HCEC 1CT (cell line): ENCODE results near the gene LMBRD1.

Experiments
- DNase-seq: peaks from one replicate; pipeline ENCODE4 v3.0.0-alpha.2; 2017

Gene LMBRD1

GRCh38 chr6:69624944-69625343 lies 171.9 kb downstream of the LMBRD1 start:
- DNase-seq: no peak
